SK-N-SH (cell line): Measurements from ENCODE around the gene IL27RA. TPM values are rescaled to one million over a fixed set of nuclear protein-coding genes. Genes with fewer than 3 reads are reported as not detected.

Experiments used
- CTCF ChIA-PET: fragments of 300-600, 350-600 bp; formaldehyde crosslinking; extraction: SDS; loops from one replicate; lab custom pipeline; 2021; lab: Yijun Ruan, JAX
- POLR2A ChIA-PET: fragments of 350-600 bp; sonication (Branson Sonifier 250); formaldehyde crosslinking; extraction: SDS; loops from one replicate; lab custom pipeline; 2020; ENCODE audit warnings: antibody characterized with exemption, inconsistent platforms; lab: Yijun Ruan, JAX
- DNase-seq: peaks from one replicate; pipeline ENCODE4 v3.0.0; 2012
- H2AFZ ChIP-seq: fragments of 200-600 bp; sonication (generic); 2 replicates; pipeline ENCODE4 v1.8.1; 2016; ENCODE audit warnings: antibody characterized with exemption, mild to moderate bottlenecking, low read depth
- H3F3A ChIP-seq: fragments of 200-600 bp; sonication (generic); replicated peaks from 2 replicates; pipeline ENCODE3; 2016; ENCODE audit warnings: antibody characterized with exemption, mild to moderate bottlenecking; ENCODE audit not compliant: insufficient read depth
- H3K27ac ChIP-seq, 2 experiments: fragments of 200-500 bp in 1 of 2; fragments of 200-600 bp in 1 of 2; sonication (Bioruptor generic) in 1 of 2; sonication (generic), shearing (Covaris generic) in 1 of 2; 2 replicates each; pipeline versions ENCODE4 v1.5.1 to v1.6.1; 2014 to 2016; ENCODE audit warnings: low read depth in 2 of 2, inconsistent platforms in 1 of 2, low read length in 1 of 2, mild to moderate bottlenecking in 1 of 2, mixed read lengths in 1 of 2
- H3K27me3 ChIP-seq: fragments of 200-600 bp; sonication (generic), shearing (Covaris generic); 2 replicates; pipeline ENCODE4 v1.6.1; 2016; ENCODE audit warnings: mixed run types; ENCODE audit not compliant: insufficient read depth
- H3K36me3 ChIP-seq, 2 experiments: fragments of 200-500 bp in 1 of 2; fragments of 200-600 bp in 1 of 2; sonication (Bioruptor generic) in 1 of 2; sonication (generic) in 1 of 2; replicated peaks in 1 of 2; 2 replicates each; pipeline versions ENCODE3 to v1.5.1; 2014 to 2016; ENCODE audit warnings: low read length in 1 of 2, mild to moderate bottlenecking in 1 of 2; ENCODE audit not compliant: insufficient read depth in 2 of 2, control insufficient read depth in 1 of 2
- H3K4me1 ChIP-seq, 2 experiments: fragments of 200-500 bp in 1 of 2; fragments of 200-600 bp in 1 of 2; sonication (Bioruptor generic) in 1 of 2; sonication (generic), shearing (Covaris generic) in 1 of 2; 2 replicates each; pipeline versions ENCODE4 v1.5.1 to v1.6.1; 2014 to 2016; ENCODE audit warnings: low read depth in 1 of 2, low read length in 1 of 2, mixed run types in 1 of 2; ENCODE audit not compliant: insufficient read depth in 2 of 2, control insufficient read depth in 1 of 2
- H3K4me2 ChIP-seq: fragments of 200-600 bp; sonication (generic), shearing (Covaris generic); 2 replicates; pipeline ENCODE4 v1.6.1; 2017; ENCODE audit warnings: mixed run types
- H3K4me3 ChIP-seq, 2 experiments: fragments of 200-500 bp in 1 of 2; fragments of 200-600 bp in 1 of 2; sonication (Bioruptor generic) in 1 of 2; sonication (generic), shearing (Covaris generic) in 1 of 2; 2 replicates each; pipeline versions ENCODE4 v1.5.1 to v1.8.1; 2014 to 2016; ENCODE audit warnings: low read depth in 2 of 2, inconsistent platforms in 1 of 2, low read length in 1 of 2, mild to moderate bottlenecking in 1 of 2, mixed read lengths in 1 of 2, moderate library complexity in 1 of 2
- H3K79me2 ChIP-seq: fragments of 200-600 bp; sonication (generic); 2 replicates; pipeline ENCODE4 v1.8.1; 2017; ENCODE audit warnings: mild to moderate bottlenecking; ENCODE audit not compliant: insufficient read depth
- H3K9ac ChIP-seq: fragments of 200-600 bp; sonication (generic); 2 replicates; pipeline ENCODE4 v1.6.1; 2017; ENCODE audit warnings: mixed run types
- H3K9me2 ChIP-seq: fragments of 200-600 bp; sonication (generic); 2 replicates; pipeline ENCODE4 v1.6.1; 2017; ENCODE audit warnings: mixed run types
- H3K9me3 ChIP-seq: fragments of 200-600 bp; sonication (generic); 2 replicates; pipeline ENCODE4 v1.6.1; 2017; ENCODE audit warnings: mixed run types, mild to moderate bottlenecking, moderate library complexity
- H4K20me1 ChIP-seq: fragments of 200-600 bp; sonication (generic); 2 replicates; pipeline ENCODE4 v1.6.1; 2017; ENCODE audit warnings: mild to moderate bottlenecking, mixed run types; ENCODE audit not compliant: insufficient read depth
- CHD2 ChIP-seq: fragments of 150-350 bp; IDR thresholded peaks from 2 replicates; pipeline ENCODE4 v1.6.1; 2018; ENCODE audit warnings: low read length; ENCODE audit not compliant: partially characterized antibody
- EP300 ChIP-seq, 2 experiments: IDR thresholded peaks; 2 replicates each; pipeline versions ENCODE4 v1.4.0 to v1.6.1; 2012; ENCODE audit warnings: borderline replicate concordance in 1 of 2, low read depth in 1 of 2, low read length in 1 of 2
- EZH2phosphoT487 ChIP-seq: fragments of 200-600 bp; sonication (generic); IDR thresholded peaks from 2 replicates; pipeline ENCODE4 v1.6.1; 2017; ENCODE audit warnings: low read depth, mixed run types, mild to moderate bottlenecking, antibody characterized with exemption, moderate library complexity, borderline replicate concordance
- FOSL2 ChIP-seq: IDR thresholded peaks from 2 replicates; pipeline ENCODE4 v1.4.0; 2012; ENCODE audit warnings: low read depth, mild to moderate bottlenecking, moderate library complexity, borderline replicate concordance
- FOXJ3 ChIP-seq: sonication (generic); formaldehyde crosslinking; IDR thresholded peaks from 2 replicates; pipeline ENCODE4 v1.5.1; 2020; ENCODE audit warnings: mild to moderate bottlenecking, missing genetic modification reagents
- FOXM1 ChIP-seq: IDR thresholded peaks from 2 replicates; pipeline ENCODE4 v1.4.0; 2012; ENCODE audit warnings: low read depth, mild to moderate bottlenecking
- JUND ChIP-seq: IDR thresholded peaks from 2 replicates; pipeline ENCODE4 v1.4.0; 2012
- RXRA ChIP-seq: IDR thresholded peaks from 2 replicates; pipeline ENCODE4 v1.4.0; 2012; ENCODE audit warnings: low read depth, mild to moderate bottlenecking, borderline replicate concordance
- SMC3 ChIP-seq: IDR thresholded peaks from 2 replicates; pipeline ENCODE4 v1.6.1; 2012; ENCODE audit warnings: low read depth, low read length, improper control_type of control experiment
- TEAD4 ChIP-seq: IDR thresholded peaks from 2 replicates; pipeline ENCODE4 v1.4.0; 2012; ENCODE audit warnings: mild to moderate bottlenecking, borderline replicate concordance; ENCODE audit not compliant: insufficient read depth
- YY1 ChIP-seq: IDR thresholded peaks from 2 replicates; pipeline ENCODE4 v1.4.0; 2012; ENCODE audit warnings: low read depth, mild to moderate bottlenecking
- whole genome bisulfite sequencing: methylation state at CpG from one replicate; pipeline ENCODE4 v1.1.6; 2017; ENCODE audit warnings: low lambda C conversion rate; 5-methylcytosine and 5-hydroxymethylcytosine counted together
- polyA plus RNA-seq, 3 experiments: library from polyadenylated mRNA; depleted of rRNA; stranded (reverse); fragments of >200 nt; gene quantifications; 2 replicates each; pipeline ENCODE4 v1.2.3, GENCODE V29; 2012
- TF ChIP-seq, protein P1 (sequence below): IDR thresholded peaks from 2 replicates; pipeline ENCODE4 v1.6.1; 2012; ENCODE audit warnings: mild to moderate bottlenecking, low read depth, low read length, moderate library complexity
- TF ChIP-seq, protein P2 (sequence below): IDR thresholded peaks from 2 replicates; pipeline ENCODE4 v1.4.0; 2012; ENCODE audit warnings: low read depth, borderline replicate concordance
- TF ChIP-seq, protein P3 (sequence below): fragments of 200-600 bp; sonication (generic); IDR thresholded peaks from 2 replicates; pipeline ENCODE4 v1.6.1; 2017; ENCODE audit warnings: antibody characterized with exemption, mild to moderate bottlenecking, moderate library complexity
- TF ChIP-seq, protein P4 (sequence below): fragments of 150-350 bp; IDR thresholded peaks from 2 replicates; pipeline ENCODE4 v1.6.1; 2016; ENCODE audit warnings: mild to moderate bottlenecking, low read depth, low read length

Gene IL27RA
- polyA plus RNA-seq, 1 of the 3 experiments (the other 2 are of a cell fraction) = 9.3 TPM

DNA sequence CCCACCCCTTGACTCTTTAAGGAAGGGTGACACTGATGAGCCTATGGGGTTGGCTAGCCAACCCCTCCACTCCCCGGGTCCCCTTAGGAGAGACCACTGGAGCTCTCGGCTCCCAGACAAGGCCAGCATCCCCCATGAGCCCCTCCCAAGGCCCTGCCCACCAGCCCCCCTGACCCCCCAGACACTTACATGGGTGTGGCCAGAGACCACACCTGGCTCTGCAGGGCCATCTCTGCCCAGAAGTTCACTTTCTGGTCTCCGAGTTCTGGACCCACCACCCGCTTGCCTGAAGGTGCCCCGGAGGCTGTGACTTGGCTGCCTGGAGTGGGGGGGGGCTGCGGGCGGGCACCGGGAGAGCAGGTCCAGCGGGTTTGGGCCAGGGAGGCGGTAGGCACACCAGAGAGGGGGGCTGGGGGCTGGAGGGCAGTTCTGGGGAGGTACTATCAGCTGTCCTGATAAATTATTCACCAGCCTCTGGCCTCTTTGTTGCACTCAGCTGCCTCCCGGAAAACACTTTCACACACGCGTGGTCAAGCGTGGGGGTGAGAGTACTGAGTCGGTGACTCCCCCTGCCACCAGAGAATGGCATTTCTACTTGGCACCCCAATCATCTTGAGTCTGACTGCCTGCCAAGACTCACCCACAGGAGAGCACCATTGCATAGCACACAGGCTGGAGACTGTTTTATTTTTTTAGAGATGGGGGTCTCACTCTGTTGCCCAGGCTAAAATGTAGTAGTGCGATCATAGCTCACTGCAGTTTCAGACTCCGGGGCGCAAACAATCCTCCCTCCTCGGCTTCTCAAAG, 30.4 kb downstream of the IL27RA start, which contains the start of gene PALM3:
PALM3 (minus strand) TSS at position 326 of the 807 bp plus-strand sequence; CDS start at position 230, 96 bp downstream.
- ChIA-PET POLR2A (no interaction called here), CTCF (interaction anchor here (0.7 to 8.1 kb wide), 6 partner anchors 9 to 182 kb away, joined by 3 to 146 read pairs (median 28); partner anchors contain the start of genes ASF1B, IL27RA and MISP3)
- Histone ChIP-seq H3K79me2 (no peaks in the 10 kb centered on the region), H2AFZ (no peak within 1 kb of the TSS), H3K9ac (no peak within 1 kb of the TSS), H3K27ac (no peak within 1 kb of the TSS), H3K9me2 (no peaks in the 10 kb centered on the region), H4K20me1 (no peaks in the 10 kb centered on the region), H3K4me3 (no peak within 1 kb of the TSS), H3K4me2 (no peak within 1 kb of the TSS), H3K27me3 (no peaks in the 10 kb centered on the region), H3K4me1 (peaks cover 6 to 10% of the 10 kb centered on the region in 2 experiments; a peak in 2 of 4 replicates), H3F3A (peaks cover 3% of the 10 kb centered on the region), H3K36me3 (no peaks in the 10 kb centered on the region), H3K9me3 (no peaks in the 10 kb centered on the region)
- TF ChIP-seq SMC3 (no peak), YY1 (no peak), TEAD4 (no peak), EP300 (IDR thresholded peaks at IDR 0.05; ENCODE audit: borderline replicate concordance in 1 of 2, low read depth in 1 of 2, low read length in 1 of 2) (no peak), FOXJ3 (no peak), FOSL2 (no peak), EZH2phosphoT487 (no peak), CHD2 (no peak), FOXM1 (no peak), JUND (no peak), RXRA (no peak)
- TF ChIP-seq, protein P1, sequence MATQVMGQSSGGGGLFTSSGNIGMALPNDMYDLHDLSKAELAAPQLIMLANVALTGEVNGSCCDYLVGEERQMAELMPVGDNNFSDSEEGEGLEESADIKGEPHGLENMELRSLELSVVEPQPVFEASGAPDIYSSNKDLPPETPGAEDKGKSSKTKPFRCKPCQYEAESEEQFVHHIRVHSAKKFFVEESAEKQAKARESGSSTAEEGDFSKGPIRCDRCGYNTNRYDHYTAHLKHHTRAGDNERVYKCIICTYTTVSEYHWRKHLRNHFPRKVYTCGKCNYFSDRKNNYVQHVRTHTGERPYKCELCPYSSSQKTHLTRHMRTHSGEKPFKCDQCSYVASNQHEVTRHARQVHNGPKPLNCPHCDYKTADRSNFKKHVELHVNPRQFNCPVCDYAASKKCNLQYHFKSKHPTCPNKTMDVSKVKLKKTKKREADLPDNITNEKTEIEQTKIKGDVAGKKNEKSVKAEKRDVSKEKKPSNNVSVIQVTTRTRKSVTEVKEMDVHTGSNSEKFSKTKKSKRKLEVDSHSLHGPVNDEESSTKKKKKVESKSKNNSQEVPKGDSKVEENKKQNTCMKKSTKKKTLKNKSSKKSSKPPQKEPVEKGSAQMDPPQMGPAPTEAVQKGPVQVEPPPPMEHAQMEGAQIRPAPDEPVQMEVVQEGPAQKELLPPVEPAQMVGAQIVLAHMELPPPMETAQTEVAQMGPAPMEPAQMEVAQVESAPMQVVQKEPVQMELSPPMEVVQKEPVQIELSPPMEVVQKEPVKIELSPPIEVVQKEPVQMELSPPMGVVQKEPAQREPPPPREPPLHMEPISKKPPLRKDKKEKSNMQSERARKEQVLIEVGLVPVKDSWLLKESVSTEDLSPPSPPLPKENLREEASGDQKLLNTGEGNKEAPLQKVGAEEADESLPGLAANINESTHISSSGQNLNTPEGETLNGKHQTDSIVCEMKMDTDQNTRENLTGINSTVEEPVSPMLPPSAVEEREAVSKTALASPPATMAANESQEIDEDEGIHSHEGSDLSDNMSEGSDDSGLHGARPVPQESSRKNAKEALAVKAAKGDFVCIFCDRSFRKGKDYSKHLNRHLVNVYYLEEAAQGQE = no peak
- TF ChIP-seq, protein P2, sequence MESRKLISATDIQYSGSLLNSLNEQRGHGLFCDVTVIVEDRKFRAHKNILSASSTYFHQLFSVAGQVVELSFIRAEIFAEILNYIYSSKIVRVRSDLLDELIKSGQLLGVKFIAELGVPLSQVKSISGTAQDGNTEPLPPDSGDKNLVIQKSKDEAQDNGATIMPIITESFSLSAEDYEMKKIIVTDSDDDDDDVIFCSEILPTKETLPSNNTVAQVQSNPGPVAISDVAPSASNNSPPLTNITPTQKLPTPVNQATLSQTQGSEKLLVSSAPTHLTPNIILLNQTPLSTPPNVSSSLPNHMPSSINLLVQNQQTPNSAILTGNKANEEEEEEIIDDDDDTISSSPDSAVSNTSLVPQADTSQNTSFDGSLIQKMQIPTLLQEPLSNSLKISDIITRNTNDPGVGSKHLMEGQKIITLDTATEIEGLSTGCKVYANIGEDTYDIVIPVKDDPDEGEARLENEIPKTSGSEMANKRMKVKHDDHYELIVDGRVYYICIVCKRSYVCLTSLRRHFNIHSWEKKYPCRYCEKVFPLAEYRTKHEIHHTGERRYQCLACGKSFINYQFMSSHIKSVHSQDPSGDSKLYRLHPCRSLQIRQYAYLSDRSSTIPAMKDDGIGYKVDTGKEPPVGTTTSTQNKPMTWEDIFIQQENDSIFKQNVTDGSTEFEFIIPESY = no peak
- TF ChIP-seq, protein P3, sequence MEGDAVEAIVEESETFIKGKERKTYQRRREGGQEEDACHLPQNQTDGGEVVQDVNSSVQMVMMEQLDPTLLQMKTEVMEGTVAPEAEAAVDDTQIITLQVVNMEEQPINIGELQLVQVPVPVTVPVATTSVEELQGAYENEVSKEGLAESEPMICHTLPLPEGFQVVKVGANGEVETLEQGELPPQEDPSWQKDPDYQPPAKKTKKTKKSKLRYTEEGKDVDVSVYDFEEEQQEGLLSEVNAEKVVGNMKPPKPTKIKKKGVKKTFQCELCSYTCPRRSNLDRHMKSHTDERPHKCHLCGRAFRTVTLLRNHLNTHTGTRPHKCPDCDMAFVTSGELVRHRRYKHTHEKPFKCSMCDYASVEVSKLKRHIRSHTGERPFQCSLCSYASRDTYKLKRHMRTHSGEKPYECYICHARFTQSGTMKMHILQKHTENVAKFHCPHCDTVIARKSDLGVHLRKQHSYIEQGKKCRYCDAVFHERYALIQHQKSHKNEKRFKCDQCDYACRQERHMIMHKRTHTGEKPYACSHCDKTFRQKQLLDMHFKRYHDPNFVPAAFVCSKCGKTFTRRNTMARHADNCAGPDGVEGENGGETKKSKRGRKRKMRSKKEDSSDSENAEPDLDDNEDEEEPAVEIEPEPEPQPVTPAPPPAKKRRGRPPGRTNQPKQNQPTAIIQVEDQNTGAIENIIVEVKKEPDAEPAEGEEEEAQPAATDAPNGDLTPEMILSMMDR = no peak
- TF ChIP-seq, protein P4, sequence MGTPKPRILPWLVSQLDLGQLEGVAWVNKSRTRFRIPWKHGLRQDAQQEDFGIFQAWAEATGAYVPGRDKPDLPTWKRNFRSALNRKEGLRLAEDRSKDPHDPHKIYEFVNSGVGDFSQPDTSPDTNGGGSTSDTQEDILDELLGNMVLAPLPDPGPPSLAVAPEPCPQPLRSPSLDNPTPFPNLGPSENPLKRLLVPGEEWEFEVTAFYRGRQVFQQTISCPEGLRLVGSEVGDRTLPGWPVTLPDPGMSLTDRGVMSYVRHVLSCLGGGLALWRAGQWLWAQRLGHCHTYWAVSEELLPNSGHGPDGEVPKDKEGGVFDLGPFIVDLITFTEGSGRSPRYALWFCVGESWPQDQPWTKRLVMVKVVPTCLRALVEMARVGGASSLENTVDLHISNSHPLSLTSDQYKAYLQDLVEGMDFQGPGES = no peak
- DNase-seq = peak; percentile 14
- WGBS = 46% methylated on average over 14 of the region's 19 CpGs
